Heart left ventricle (tissue), 16 donors: ENCODE results near the gene VWA2. TPM values are rescaled to one million over a fixed set of nuclear protein-coding genes. Genes with fewer than 3 reads are reported as not detected.

Experiments
- ATAC-seq, 4 donors: fragments of 200-7000 bp; cut with Tn5 transposase; one replicate each; pipeline ENCODE4 v1.9.1; 2020 to 2022; ENCODE audit warnings: moderate library complexity in 4 of 4, mild to moderate bottlenecking in 3 of 4, moderate number of reproducible peaks in 1 of 4
- DNase-seq, 5 donors: peaks; one replicate each; pipeline ENCODE4 v3.0.0-alpha.2; 2020
- H3K27ac ChIP-seq, 12 donors: fragments of 200-600 bp; sonication (generic) in 4 of 12; one replicate each; pipeline versions ENCODE4 v1.5.0 to v1.8.0; 2016 to 2022; ENCODE audit warnings: mild to moderate bottlenecking in 2 of 12
- H3K27me3 ChIP-seq, 9 donors: fragments of 200-600 bp; sonication (generic) in 2 of 9; one replicate each; pipeline versions ENCODE4 v1.5.1 to v1.8.0; 2016 to 2022; ENCODE audit warnings: mild to moderate bottlenecking in 3 of 9
- H3K36me3 ChIP-seq, 9 donors: fragments of 200-600 bp; sonication (generic) in 2 of 9; one replicate each; pipeline versions ENCODE4 v1.5.0 to v1.8.0; 2018 to 2022; ENCODE audit warnings: mild to moderate bottlenecking in 2 of 9
- H3K4me1 ChIP-seq, 12 donors: fragments of 200-600 bp; sonication (generic) in 4 of 12; one replicate each; pipeline versions ENCODE4 v1.5.0 to v1.8.0; 2016 to 2022; ENCODE audit warnings: mild to moderate bottlenecking in 3 of 12
- H3K4me3 ChIP-seq, 12 donors: fragments of 200-600 bp; sonication (generic) in 4 of 12; one replicate each; pipeline versions ENCODE4 v1.5.0 to v1.8.0; 2017 to 2022; ENCODE audit warnings: mild to moderate bottlenecking in 9 of 12, moderate library complexity in 4 of 12
- H3K9me3 ChIP-seq, 12 donors: fragments of 200-600 bp; sonication (generic) in 4 of 12; one replicate each; pipeline versions ENCODE4 v1.5.0 to v1.8.0; 2016 to 2022; ENCODE audit warnings: mild to moderate bottlenecking in 1 of 12
- CTCF ChIP-seq, 12 donors: fragments of 200-600 bp; sonication (generic) in 4 of 12; IDR thresholded peaks; one replicate each; pipeline versions ENCODE4 v1.5.0 to v1.8.0; 2018 to 2022; ENCODE audit warnings: antibody characterized with exemption in 12 of 12, mild to moderate bottlenecking in 5 of 12
- POLR2A ChIP-seq, 2 donors: fragments of 450-650 bp; IDR thresholded peaks; one replicate each; pipeline ENCODE4 v1.6.1; 2017; ENCODE audit warnings: antibody characterized with exemption in 2 of 2, mild to moderate bottlenecking in 2 of 2, moderate library complexity in 2 of 2
- WGBS, 4 donors: extraction: QIAGEN DNeasy Blood & Tissue Kit in 2 of 4; methylation state at CpG; one replicate each; pipeline versions ENCODE4 v1.1.5 to v1.1.7; 2013 to 2018; 5-methylcytosine and 5-hydroxymethylcytosine counted together
- intact Hi-C, 10 donors: fragments of 100-400 bp; cut with DNase I; formaldehyde crosslinking; loops; one replicate each; pipeline versions ENCODE4 v1.11.1 to v1.14.2; 2022
- polyA plus RNA-seq, 2 donors: library from polyadenylated mRNA; stranded (reverse); fragments of 200-250 nt; gene quantifications; one replicate each; pipeline ENCODE4 v1.2.3, GENCODE V29; 2013
- total RNA-seq, 9 donors: library from RNA; depleted of rRNA in 2 of 9; stranded (reverse); fragments of >200 nt in 2 of 9; fragmentation: NEBNext Ultra II Directional in 3 of 9; extraction: Animal tissue kit (Norgen Biotek cat#: 25700) in 3 of 9; gene quantifications; one replicate each; pipeline versions ENCODE4 v1.1.0 to v1.2.4, GENCODE V29; 2016 to 2023
- donor health status: ischemic (EF 13 %, LVEDD 7.1; RV severe dilation, severe dysfunction).
- donor health status: healthy with polysubstance abuse.
- donor health status: DM: no; HTN: yes; CAD: no.
- donor health status: DM: no; HTN: no; CAD: no.
- donor health status: ischemic (EF 25% LVEDD 6.9; RV normal size, moderate dysfunction).
- donor health status: ischemic (EF 25% LVEDD 5.7; RV mildly dilated, moderate dysfunction).
- donor health status: healthy.
- donor health status: DM: yes; HTN: yes; CAD: no.
- donor health status: ischemic (EF 35%, LVEDD 5.7; RV mildly dilated, moderate dysfunction).
- donor health status: nonischemic (EF 11% LVEDD 7.7; RV severe dilation, severe dysfunction).
- donor health status: DM: yes; HTN: yes; CAD: no.
- donor health status: PGD.
- donor health status: ischemic (EF 29% LVEDD 5.4; RV normal size, mild dysfunction).
- donor health status: nonischemic (EF 23%, LVEDD 6.1; RV moderate dilation, normal function).

VWA2 gene
- total and polyA plus RNA-seq, 11 donors = 0.03 to 0.41 TPM; not detected in 9

GRCh38 chr10:114266521-114266920 lies 27.5 kb downstream of the VWA2 start:
- Histone ChIP-seq H3K36me3 (no peaks in the 10 kb centered on the region), H3K4me3 (no peak overlapping the region), H3K4me1 (peaks cover 0 to 38% (median 8%) of the 10 kb centered on the region in 12 donors), H3K27ac (peak overlapping the region in 10 of 12 donors; percentile 28 to 73 (median 63)), H3K27me3 (no peaks in the 10 kb centered on the region), H3K9me3 (no peaks in the 10 kb centered on the region)
- WGBS, 4 donors = 23 to 34% (median 27%) methylated on average over 5 of the region's 5 CpGs
- DNase-seq (peak in 4 of 5 donors; percentile 29 to 51 (median 41)), ATAC-seq (peak; percentile 69 to 82 (median 74))
- no peak for TF ChIP-seq CTCF (IDR thresholded peaks at IDR 0.05)
- no peak for TF ChIP-seq POLR2A (IDR thresholded peaks at IDR 0.05)
- intact Hi-C loops = no loop called here

GRCh38 chr10:114271075-114271778 lies 32.2 kb downstream of the VWA2 start:
- no peaks in the 10 kb centered on the region for H3K36me3 ChIP-seq
- intact Hi-C loops = no loop called here
- 86 to 92% (median 90%) methylated on average over 3 of the region's 3 CpGs for WGBS, 4 donors
- no peaks in the 10 kb centered on the region for H3K9me3 ChIP-seq
- ATAC-seq (peak in 1 of 4 donors; percentile 2), DNase-seq (peak in 1 of 5 donors; percentile 16)
- H3K4me1 ChIP-seq = peaks cover 0 to 30% (median 5%) of the 10 kb centered on the region in 12 donors
- TF ChIP-seq CTCF (IDR thresholded peaks at IDR 0.05) = no peak
- no peaks in the 10 kb centered on the region for H3K27me3 ChIP-seq
- no peak overlapping the region for H3K4me3 ChIP-seq
- peak overlapping the region in 1 of 12 donors; percentile 57 for H3K27ac ChIP-seq

- Histone ChIP-seq H3K4me1 (peaks cover 0 to 25% (median 5%) of the 10 kb centered on the region in 12 donors), H3K36me3 (no peaks in the 10 kb centered on the region), H3K9me3 (no peaks in the 10 kb centered on the region), H3K4me3 (no peak overlapping the region), H3K27ac (peak overlapping the region in 5 of 12 donors; percentile 14 to 57 (median 29)), H3K27me3 (no peaks in the 10 kb centered on the region)
- DNase-seq (peak; percentile 7 to 64 (median 44)), ATAC-seq (peak; percentile 58 to 95 (median 89))
- WGBS, 4 donors = 44 to 58% (median 50%) methylated on average over 4 of the region's 4 CpGs
- intact Hi-C loops = no loop called here
- TF ChIP-seq CTCF (IDR thresholded peaks at IDR 0.05) = no peak
- no peak for TF ChIP-seq POLR2A (IDR thresholded peaks at IDR 0.05)
Measured at GRCh38 chr10:114271779-114272167, 32.7 kb downstream of the VWA2 start.

- Histone ChIP-seq H3K9me3 (no peaks in the 10 kb centered on the region), H3K27me3 (no peaks in the 10 kb centered on the region), H3K4me3 (no peak overlapping the region), H3K36me3 (no peaks in the 10 kb centered on the region), H3K4me1 (peaks cover 0 to 23% (median 5%) of the 10 kb centered on the region in 12 donors), H3K27ac (no peak overlapping the region)
- TF ChIP-seq CTCF (IDR thresholded peaks at IDR 0.05) (no peak), POLR2A (IDR thresholded peaks at IDR 0.05) (no peak)
- WGBS, 4 donors = 88 to 91% (median 89%) methylated on average over 6 of the region's 6 CpGs
- ATAC-seq (no peak), DNase-seq (peak in 1 of 5 donors; percentile 14)
- intact Hi-C loops = no loop called here
Measured at GRCh38 chr10:114272696-114273095, 33.6 kb downstream of the VWA2 start.
